NOMO-1 (cell line): ENCODE measurements around the gene TOR1AIP2.
"Not testable (repeated sequence)": the region's sequence is repeated elsewhere in the genome, so short reads cannot be mapped to it uniquely, and the experiment has no call there.

Experiments used
- DNase-seq, 2 experiments: peaks; one replicate each; lab custom pipeline; 2025; ENCODE audit not compliant: unreplicated experiment in 2 of 2; lab: John Stamatoyannopoulos, UW

TOR1AIP2 gene

GRCh38 chr1:179876300-179876715 lies 1.3 kb downstream of the TOR1AIP2 start:
- DNase-seq, result peak; percentile 22 to 51

- no peak for DNase-seq
These were observed 1.9 kb downstream of the TOR1AIP2 start for GRCh38 chr1:179875596-179876299.

GRCh38 chr1:179873438-179873851 lies 4.2 kb downstream of the TOR1AIP2 start:
- no peak for DNase-seq

GRCh38 chr1:179872558-179872957 lies 5.0 kb downstream of the TOR1AIP2 start:
- peak in 1 of 2 experiments; percentile 16 for DNase-seq

- DNase-seq, result no peak
These were observed 5.7 kb downstream of the TOR1AIP2 start for GRCh38 chr1:179871940-179872339.

- DNase-seq, result no peak
These were observed 6.7 kb downstream of the TOR1AIP2 start for GRCh38 chr1:179870870-179871269.

GRCh38 chr1:179867493-179868330 lies 9.9 kb downstream of the TOR1AIP2 start:
- peak in 1 of 2 experiments; percentile 39 for DNase-seq

- no peak for DNase-seq
These were observed 11.0 kb downstream of the TOR1AIP2 start for GRCh38 chr1:179866616-179867015.

GRCh38 chr1:179865377-179865776 lies 12.2 kb downstream of the TOR1AIP2 start:
- no peak for DNase-seq

- no peak for DNase-seq
These were observed 17.0 kb downstream of the TOR1AIP2 start for GRCh38 chr1:179860652-179861051.

GRCh38 chr1:179857009-179857408 lies 20.6 kb downstream of the TOR1AIP2 start:
- peak; percentile 58 to 90 for DNase-seq

GRCh38 chr1:179856296-179856695 lies 21.3 kb downstream of the TOR1AIP2 start:
- DNase-seq, result no peak

- not testable (repeated sequence) for DNase-seq
These were observed 21.8 kb downstream of the TOR1AIP2 start for GRCh38 chr1:179855831-179856230.

GRCh38 chr1:179853102-179853501 lies 24.5 kb downstream of the TOR1AIP2 start:
- DNase-seq, result no peak

- DNase-seq, result no peak
These were observed 29.4 kb downstream of the TOR1AIP2 start for GRCh38 chr1:179848233-179848632.

GRCh38 chr1:179840107-179840506 lies 37.5 kb downstream of the TOR1AIP2 start:
- DNase-seq, result no peak

- DNase-seq, result not testable (repeated sequence)
These were observed 40.7 kb downstream of the TOR1AIP2 start for GRCh38 chr1:179836686-179837445.

- DNase-seq, result no peak
These were observed 45.5 kb downstream of the TOR1AIP2 start for GRCh38 chr1:179831852-179832699.

GRCh38 chr1:179831225-179831624 lies 46.4 kb downstream of the TOR1AIP2 start:
- DNase-seq, result no peak

GRCh38 chr1:179828554-179829110 lies 49.0 kb downstream of the TOR1AIP2 start:
- DNase-seq, result no peak
